ENCODE results near the gene L1CAM. TPM values are rescaled to one million over a fixed set of nuclear protein-coding genes. Genes with fewer than 3 reads are reported as not detected.

Gene L1CAM
- total RNA-seq, 2 donors from 2014 or later, result 6.3 to 7.0 TPM

- no peaks in the 10 kb centered on the region for H3K27me3 ChIP-seq
- H3K4me3 ChIP-seq, result no peak overlapping the region
- no peak for DNase-seq (ENCODE audit: low spot score)
- H3K27ac ChIP-seq, result no peak overlapping the region
- H3K4me1 ChIP-seq, result no peaks in the 10 kb centered on the region
- no peak for TF ChIP-seq CTCF (IDR thresholded peaks at IDR 0.05)
- H3K9me3 ChIP-seq, result no peaks in the 10 kb centered on the region
- no peaks in the 10 kb centered on the region for H3K36me3 ChIP-seq
These were observed 20.7 kb downstream of the L1CAM start for GRCh38 chrX:153865321-153865580.

GRCh38 chrX:153864561-153865320 is 21.2 kb downstream of the L1CAM start:
- Histone ChIP-seq H3K4me3 (no peak overlapping the region), H3K36me3 (no peaks in the 10 kb centered on the region), H3K9me3 (no peaks in the 10 kb centered on the region), H3K27me3 (no peaks in the 10 kb centered on the region), H3K4me1 (no peaks in the 10 kb centered on the region), H3K27ac (no peak overlapping the region)
- no peak for DNase-seq (ENCODE audit: low spot score)
- no peak for TF ChIP-seq CTCF (IDR thresholded peaks at IDR 0.05)

DNA sequence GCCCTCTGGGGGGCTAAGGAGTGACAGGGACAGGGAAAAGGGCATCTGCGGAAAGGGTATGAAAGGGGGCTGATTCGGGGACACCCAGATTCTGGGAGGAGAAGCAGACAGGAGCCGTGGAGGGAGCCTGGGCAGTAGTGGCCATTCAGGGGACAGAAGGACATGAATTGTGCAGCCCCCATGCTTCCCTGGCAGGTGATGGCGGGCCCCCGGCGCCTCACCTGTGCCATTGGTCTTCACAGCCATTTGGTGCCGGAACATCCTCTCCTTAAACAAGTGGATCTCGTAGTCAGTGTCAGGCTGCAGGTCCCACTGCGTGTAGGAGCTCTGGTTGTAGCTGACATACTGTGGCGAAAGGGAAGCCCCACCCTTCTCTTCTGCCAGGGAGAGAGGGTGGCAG is 21.9 kb downstream of the L1CAM start:
- H3K4me1 ChIP-seq, result no peaks in the 10 kb centered on the region
- TF ChIP-seq CTCF (IDR thresholded peaks at IDR 0.05), result no peak
- H3K9me3 ChIP-seq, result no peaks in the 10 kb centered on the region
- no peaks in the 10 kb centered on the region for H3K27me3 ChIP-seq
- H3K36me3 ChIP-seq, result no peaks in the 10 kb centered on the region
- no peak for DNase-seq (ENCODE audit: low spot score)
- no peak overlapping the region for H3K4me3 ChIP-seq
- no peak overlapping the region for H3K27ac ChIP-seq

GRCh38 chrX:153863251-153863991 is 22.6 kb downstream of the L1CAM start:
- Histone ChIP-seq H3K27ac (no peak overlapping the region), H3K4me3 (no peak overlapping the region), H3K36me3 (no peaks in the 10 kb centered on the region), H3K27me3 (no peaks in the 10 kb centered on the region), H3K9me3 (no peaks in the 10 kb centered on the region), H3K4me1 (no peaks in the 10 kb centered on the region)
- no peak for TF ChIP-seq CTCF (IDR thresholded peaks at IDR 0.05)
- DNase-seq (ENCODE audit: low spot score), result no peak

DNA sequence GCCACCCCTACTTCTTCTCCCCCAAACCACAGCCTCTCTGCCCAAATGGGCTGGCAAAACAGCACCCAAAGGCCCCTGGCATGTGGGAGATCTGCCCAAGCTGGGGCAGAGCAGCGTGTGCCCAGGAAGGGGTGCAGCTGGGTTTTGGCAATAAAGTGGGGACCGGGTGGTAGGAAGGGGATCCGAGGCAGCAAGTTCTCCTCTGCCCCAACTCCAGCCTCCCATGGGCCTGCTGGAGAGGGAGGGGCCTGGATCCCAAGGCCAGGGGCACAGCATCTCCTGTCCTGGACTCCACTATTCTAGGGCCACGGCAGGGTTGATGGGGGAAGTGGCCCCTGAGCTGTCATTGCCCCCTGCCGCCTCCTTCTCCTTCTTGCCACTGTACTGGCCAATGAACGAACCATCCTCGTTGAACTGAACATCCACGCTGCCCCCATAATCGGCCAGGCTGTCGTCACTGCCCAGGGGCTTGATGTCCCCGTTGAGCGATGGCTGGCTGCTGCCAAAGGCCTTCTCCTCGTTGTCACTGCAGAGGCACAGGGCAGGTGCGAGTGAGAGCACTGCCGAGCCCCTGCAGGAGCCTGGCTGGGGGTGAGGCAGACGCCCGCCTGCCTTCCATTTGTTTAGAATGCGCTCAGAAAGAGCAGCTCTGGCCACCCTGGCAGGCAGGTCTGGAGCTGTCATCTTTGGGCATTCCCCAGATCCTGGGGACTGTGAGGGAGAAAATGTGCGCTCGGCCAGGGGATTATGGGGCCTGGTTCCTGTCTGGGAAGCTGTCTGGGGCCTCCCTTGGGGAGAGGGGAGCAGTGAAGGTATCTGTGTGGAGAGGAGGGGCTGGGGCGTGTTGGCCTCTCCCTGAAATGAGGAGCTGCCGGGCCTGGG is 23.4 kb downstream of the L1CAM start:
- H3K4me1 ChIP-seq, result no peaks in the 10 kb centered on the region
- no peaks in the 10 kb centered on the region for H3K9me3 ChIP-seq
- no peaks in the 10 kb centered on the region for H3K27me3 ChIP-seq
- H3K4me3 ChIP-seq, result no peak overlapping the region
- DNase-seq (ENCODE audit: low spot score), result no peak
- no peaks in the 10 kb centered on the region for H3K36me3 ChIP-seq
- no peak for TF ChIP-seq CTCF (IDR thresholded peaks at IDR 0.05)
- H3K27ac ChIP-seq, result no peak overlapping the region
